ENCODE results near the gene CLDN11.

The CLDN11 gene

DNA sequence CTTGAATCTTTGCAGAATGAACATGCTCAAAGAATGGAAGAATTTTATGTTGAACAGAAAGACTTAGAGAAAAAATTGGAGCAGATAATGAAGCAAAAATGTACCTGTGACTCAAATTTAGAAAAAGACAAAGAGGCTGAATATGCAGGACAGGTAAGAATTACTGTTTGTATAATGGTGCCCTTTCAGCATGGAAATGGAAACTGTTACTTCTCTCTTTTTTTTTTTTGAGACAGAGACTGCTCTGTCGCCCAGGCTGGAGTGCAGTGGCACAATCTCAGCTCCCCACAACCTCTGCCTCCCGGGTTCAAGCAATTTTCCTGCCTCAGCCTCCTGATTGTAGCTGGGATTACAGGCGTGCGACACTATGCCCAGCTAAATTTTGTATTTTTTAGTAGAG, 27.6 kb upstream of the CLDN11 start:
- DNase-seq (ENCODE audit: insufficient read length, low spot score) (no peak), FAIRE-seq (no peak)
- no peak for TF ChIP-seq CTCF (IDR thresholded peaks at IDR 0.05; ENCODE audit: insufficient read depth, missing control alignments)

- DNase-seq (ENCODE audit: insufficient read length, low spot score) (no peak), FAIRE-seq (no peak)
- TF ChIP-seq CTCF (IDR thresholded peaks at IDR 0.05; ENCODE audit: insufficient read depth, missing control alignments) = no peak
Observed at GRCh38 chr3:170397685-170398084, 21.0 kb upstream of the CLDN11 start.

GRCh38 chr3:170405101-170405500, 13.6 kb upstream of the CLDN11 start:
- no peak for FAIRE-seq
- no peak for DNase-seq (ENCODE audit: insufficient read length, low spot score)
- no peak for TF ChIP-seq CTCF (IDR thresholded peaks at IDR 0.05; ENCODE audit: insufficient read depth, missing control alignments)

GRCh38 chr3:170410428-170411029, 8.1 kb upstream of the CLDN11 start:
- no peak for DNase-seq (ENCODE audit: insufficient read length, low spot score)
- peak; percentile 77 for TF ChIP-seq CTCF (IDR thresholded peaks at IDR 0.05; ENCODE audit: insufficient read depth, missing control alignments)
- FAIRE-seq = no peak

GRCh38 chr3:170413291-170413690, 5.4 kb upstream of the CLDN11 start:
- FAIRE-seq = no peak
- DNase-seq (ENCODE audit: insufficient read length, low spot score) = no peak
- no peak for TF ChIP-seq CTCF (IDR thresholded peaks at IDR 0.05; ENCODE audit: insufficient read depth, missing control alignments)

- DNase-seq (ENCODE audit: insufficient read length, low spot score) (no peak), FAIRE-seq (peak; percentile 48)
- peak; percentile 95 for TF ChIP-seq CTCF (IDR thresholded peaks at IDR 0.05; ENCODE audit: insufficient read depth, missing control alignments)
Observed at GRCh38 chr3:170414202-170414663, 4.4 kb upstream of the CLDN11 start.

DNA sequence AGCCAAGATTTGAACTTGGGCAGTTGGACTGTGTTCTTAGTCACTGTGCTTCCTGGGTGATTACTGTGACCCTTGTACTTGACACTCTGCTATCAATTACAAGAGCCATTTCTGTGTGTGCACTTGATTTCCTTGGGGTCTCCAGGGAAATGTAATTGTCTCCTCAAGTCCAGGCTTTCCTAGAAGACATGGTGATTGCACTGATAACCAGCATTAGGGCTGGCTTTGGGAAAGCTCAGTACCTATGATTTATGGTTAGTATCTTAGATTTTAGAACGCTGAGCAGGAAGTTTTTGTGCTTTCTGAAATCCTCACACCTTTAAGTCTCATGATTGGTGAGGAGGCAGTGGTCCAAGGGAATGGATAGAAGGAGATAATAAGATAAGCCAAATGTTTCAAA, 1.6 kb upstream of the CLDN11 start:
- FAIRE-seq (no peak), DNase-seq (ENCODE audit: insufficient read length, low spot score) (no peak)
- TF ChIP-seq CTCF (IDR thresholded peaks at IDR 0.05; ENCODE audit: insufficient read depth, missing control alignments) = no peak
